AG09309 (cell line): ENCODE results near the gene CTNNBL1.

ENCODE experiments used
- DNase-seq: peaks from one replicate; pipeline ENCODE4 v3.0.0-alpha.2; 2010; ENCODE audit warnings: low read depth
- H3K4me3 ChIP-seq: 2 replicates; pipeline ENCODE4 v1.5.1; 2011; ENCODE audit warnings: mild to moderate bottlenecking, low read depth, low read length, moderate library complexity; ENCODE audit not compliant: control insufficient read depth
- TF ChIP-seq, protein P1 (sequence below): IDR thresholded peaks from 2 replicates; pipeline ENCODE4 v1.5.1; 2011; ENCODE audit warnings: mild to moderate bottlenecking, low read depth, low read length, inconsistent platforms; ENCODE audit not compliant: insufficient read depth, control insufficient read depth; ENCODE audit errors: missing control alignments

Gene CTNNBL1

DNA sequence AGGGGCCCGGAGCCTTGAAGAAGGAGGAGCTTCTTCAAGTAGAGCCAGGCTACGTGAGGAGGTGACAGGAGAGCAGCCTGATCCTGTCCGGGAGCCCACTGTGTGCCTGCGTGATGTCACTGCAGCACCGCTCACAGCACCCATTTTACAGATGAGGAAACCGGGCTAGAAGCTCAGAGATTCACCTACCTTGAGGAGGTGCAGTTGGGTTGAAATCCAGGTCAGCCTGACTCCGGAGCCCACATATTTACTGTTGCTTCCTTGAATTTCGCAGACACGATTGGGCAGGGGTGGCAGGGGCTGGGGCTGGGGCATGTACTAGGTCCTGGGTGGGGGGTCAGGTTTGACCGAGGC is 221.6 kb downstream of the CTNNBL1 start:
- no peak for DNase-seq
- TF ChIP-seq, protein P1, sequence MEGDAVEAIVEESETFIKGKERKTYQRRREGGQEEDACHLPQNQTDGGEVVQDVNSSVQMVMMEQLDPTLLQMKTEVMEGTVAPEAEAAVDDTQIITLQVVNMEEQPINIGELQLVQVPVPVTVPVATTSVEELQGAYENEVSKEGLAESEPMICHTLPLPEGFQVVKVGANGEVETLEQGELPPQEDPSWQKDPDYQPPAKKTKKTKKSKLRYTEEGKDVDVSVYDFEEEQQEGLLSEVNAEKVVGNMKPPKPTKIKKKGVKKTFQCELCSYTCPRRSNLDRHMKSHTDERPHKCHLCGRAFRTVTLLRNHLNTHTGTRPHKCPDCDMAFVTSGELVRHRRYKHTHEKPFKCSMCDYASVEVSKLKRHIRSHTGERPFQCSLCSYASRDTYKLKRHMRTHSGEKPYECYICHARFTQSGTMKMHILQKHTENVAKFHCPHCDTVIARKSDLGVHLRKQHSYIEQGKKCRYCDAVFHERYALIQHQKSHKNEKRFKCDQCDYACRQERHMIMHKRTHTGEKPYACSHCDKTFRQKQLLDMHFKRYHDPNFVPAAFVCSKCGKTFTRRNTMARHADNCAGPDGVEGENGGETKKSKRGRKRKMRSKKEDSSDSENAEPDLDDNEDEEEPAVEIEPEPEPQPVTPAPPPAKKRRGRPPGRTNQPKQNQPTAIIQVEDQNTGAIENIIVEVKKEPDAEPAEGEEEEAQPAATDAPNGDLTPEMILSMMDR = no peak
- H3K4me3 ChIP-seq = no peak overlapping the region

GRCh38 chr20:37915800-37916570 is 222.2 kb downstream of the CTNNBL1 start:
- TF ChIP-seq, protein P1 = no peak
- DNase-seq = no peak
- H3K4me3 ChIP-seq = no peak overlapping the region

GRCh38 chr20:37917461-37917860 is 223.6 kb downstream of the CTNNBL1 start:
- TF ChIP-seq, protein P1 = no peak
- no peak for DNase-seq
- no peak overlapping the region for H3K4me3 ChIP-seq

DNA sequence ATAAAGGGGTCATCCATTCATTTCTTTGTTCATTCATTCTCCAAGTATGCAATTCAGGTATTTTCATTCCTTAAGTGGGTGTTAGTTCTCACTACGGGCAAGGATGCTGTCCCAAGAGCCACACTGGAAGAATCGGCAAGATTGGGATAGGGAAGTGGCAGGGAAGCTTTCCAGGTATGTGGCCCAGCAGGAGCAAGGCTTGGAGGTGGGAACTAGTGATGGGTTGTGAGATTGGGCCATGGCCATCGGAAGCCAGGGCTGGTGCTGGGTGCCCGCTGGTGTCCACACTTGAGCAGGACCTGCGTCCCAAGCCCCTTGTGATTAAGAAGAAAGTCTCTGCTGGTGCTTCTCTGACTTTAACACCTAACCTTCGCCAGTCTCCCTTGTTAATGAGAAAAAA is 224.2 kb downstream of the CTNNBL1 start:
- H3K4me3 ChIP-seq = no peak overlapping the region
- no peak for DNase-seq
- TF ChIP-seq, protein P1 = no peak

- TF ChIP-seq, protein P1 = no peak
- no peak for DNase-seq
- H3K4me3 ChIP-seq = no peak overlapping the region
These were observed 225.7 kb downstream of the CTNNBL1 start for GRCh38 chr20:37919389-37920040.

- DNase-seq = no peak
- H3K4me3 ChIP-seq = no peak overlapping the region
- TF ChIP-seq, protein P1 = no peak
These were observed 226.4 kb downstream of the CTNNBL1 start for GRCh38 chr20:37920270-37920669.
